ENCODE results near the gene IL34.

DNA sequence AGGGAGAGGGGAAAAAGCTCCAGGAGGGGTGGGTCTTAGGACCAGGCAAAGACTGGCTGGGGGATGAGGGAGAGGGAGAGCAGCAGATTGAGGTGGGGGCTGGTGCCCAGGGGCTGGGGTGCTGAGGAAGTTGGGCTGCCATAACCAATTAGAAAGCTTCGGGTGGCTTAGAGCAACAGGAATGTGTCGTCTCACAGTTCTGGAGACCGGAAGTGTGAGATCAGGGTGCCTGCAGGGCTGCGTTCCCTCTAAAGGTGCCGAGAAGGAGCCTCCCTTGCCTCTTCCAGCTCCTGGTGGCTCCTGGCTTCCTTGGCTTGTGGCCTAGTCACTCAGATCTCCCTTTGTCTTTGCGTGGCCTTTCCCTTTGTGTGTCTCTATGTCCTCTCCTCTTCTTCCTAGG is 2.2 kb downstream of the IL34 start:
- TF ChIP-seq, protein P1, sequence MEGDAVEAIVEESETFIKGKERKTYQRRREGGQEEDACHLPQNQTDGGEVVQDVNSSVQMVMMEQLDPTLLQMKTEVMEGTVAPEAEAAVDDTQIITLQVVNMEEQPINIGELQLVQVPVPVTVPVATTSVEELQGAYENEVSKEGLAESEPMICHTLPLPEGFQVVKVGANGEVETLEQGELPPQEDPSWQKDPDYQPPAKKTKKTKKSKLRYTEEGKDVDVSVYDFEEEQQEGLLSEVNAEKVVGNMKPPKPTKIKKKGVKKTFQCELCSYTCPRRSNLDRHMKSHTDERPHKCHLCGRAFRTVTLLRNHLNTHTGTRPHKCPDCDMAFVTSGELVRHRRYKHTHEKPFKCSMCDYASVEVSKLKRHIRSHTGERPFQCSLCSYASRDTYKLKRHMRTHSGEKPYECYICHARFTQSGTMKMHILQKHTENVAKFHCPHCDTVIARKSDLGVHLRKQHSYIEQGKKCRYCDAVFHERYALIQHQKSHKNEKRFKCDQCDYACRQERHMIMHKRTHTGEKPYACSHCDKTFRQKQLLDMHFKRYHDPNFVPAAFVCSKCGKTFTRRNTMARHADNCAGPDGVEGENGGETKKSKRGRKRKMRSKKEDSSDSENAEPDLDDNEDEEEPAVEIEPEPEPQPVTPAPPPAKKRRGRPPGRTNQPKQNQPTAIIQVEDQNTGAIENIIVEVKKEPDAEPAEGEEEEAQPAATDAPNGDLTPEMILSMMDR (IDR thresholded peaks at IDR 0.05; ENCODE audit: low read depth, low read length, missing input control) = no peak
- no peak for TF ChIP-seq RAD21 (IDR thresholded peaks at IDR 0.05)
